ENCODE results near the gene TGM3. TPM values are rescaled to one million over a fixed set of nuclear protein-coding genes. Genes with fewer than 3 reads are reported as not detected.
"Not testable (repeated sequence)": the region's sequence is repeated elsewhere in the genome, so short reads cannot be mapped to it uniquely, and the experiment has no call there.

Gene TGM3, protein sequence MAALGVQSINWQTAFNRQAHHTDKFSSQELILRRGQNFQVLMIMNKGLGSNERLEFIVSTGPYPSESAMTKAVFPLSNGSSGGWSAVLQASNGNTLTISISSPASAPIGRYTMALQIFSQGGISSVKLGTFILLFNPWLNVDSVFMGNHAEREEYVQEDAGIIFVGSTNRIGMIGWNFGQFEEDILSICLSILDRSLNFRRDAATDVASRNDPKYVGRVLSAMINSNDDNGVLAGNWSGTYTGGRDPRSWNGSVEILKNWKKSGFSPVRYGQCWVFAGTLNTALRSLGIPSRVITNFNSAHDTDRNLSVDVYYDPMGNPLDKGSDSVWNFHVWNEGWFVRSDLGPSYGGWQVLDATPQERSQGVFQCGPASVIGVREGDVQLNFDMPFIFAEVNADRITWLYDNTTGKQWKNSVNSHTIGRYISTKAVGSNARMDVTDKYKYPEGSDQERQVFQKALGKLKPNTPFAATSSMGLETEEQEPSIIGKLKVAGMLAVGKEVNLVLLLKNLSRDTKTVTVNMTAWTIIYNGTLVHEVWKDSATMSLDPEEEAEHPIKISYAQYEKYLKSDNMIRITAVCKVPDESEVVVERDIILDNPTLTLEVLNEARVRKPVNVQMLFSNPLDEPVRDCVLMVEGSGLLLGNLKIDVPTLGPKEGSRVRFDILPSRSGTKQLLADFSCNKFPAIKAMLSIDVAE
- not detected in 2 replicates for total RNA-seq

DNA sequence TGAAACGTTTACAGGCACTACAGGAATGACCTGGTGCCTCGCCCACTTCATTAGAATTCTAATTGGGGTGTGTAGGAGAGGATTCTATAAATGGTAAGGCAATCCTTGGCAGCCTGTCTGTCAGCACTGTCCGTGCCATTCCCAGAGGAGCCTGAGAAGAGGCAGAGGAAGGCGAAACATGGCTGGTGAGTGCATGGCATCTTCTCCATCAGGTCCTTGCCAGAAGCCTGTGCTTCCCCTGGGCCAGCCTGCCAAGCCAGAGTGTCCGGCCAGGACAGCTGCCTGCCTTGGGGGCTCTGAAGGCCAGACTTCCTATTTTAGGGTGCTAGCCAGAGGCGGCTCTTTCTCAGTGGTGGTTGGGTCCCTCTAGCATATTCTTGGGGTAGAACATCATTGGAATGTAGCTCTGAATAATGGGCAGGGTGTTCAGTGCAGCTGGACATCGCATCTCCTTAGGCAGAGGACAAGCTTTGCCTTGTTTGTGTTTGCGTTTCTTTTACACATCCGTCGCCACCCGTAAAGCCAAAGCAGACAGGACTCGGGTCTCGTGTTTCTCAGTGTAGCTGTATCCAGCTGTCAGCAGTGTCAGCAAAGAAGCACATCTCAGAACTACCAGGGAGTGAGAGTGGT is at the start of gene TGM3:
TSS of gene TGM3 (plus strand) at position 116 of the 630 bp plus-strand sequence. CDS start at position 179, 63 bp downstream.
- DNase-seq (ENCODE audit: low read depth): no peak

DNA sequence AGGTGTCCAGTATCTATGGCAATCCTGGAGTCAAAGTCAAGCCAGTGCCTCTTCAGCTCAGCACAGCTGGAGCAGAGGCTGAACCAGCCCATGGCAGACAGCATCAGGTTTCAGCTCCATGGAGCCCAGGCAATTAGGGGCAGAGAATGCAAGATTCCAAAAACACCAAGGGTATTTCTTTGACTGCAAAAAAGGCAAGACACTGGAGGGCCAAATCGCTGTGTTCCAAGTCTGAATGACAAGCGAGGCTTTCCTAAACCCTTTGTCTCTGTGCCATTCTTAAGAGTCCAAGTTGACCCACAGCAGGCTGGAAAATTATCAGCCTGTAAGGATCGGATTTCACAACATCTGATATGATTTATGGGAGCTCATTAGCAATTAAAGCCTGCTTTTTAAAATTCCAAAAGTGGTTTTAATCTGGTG is 49.7 kb upstream of the TGM3 start:
- no peak for DNase-seq (ENCODE audit: low read depth)

GRCh38 chr20:2248837-2249236 is 47.0 kb upstream of the TGM3 start:
- no peak for DNase-seq (ENCODE audit: low read depth)

DNA sequence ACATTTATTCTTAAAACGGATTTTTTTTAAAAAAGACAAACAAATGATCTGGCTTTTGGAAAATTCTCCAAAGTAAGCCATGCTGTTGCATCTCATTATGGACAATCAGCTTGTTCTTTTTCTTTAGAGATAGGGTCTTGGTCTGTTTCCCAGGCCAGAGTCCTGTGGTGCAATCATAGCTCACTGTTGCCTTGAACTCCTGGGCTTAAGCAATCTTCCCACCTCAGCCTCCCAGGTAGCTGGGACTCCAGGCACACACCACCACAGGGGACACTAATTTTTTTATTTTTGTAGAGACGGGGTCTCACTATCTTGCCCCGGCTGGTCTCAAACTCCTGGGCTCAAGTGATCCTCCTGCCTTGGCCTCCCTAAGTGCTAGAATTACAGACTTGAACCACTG is 45.9 kb upstream of the TGM3 start:
- no peak for DNase-seq (ENCODE audit: low read depth)

GRCh38 chr20:2252419-2252997 is 43.3 kb upstream of the TGM3 start:
- no peak for DNase-seq (ENCODE audit: low read depth)

- DNase-seq (ENCODE audit: low read depth): no peak
Observed at GRCh38 chr20:2253256-2253655, 42.5 kb upstream of the TGM3 start.

DNA sequence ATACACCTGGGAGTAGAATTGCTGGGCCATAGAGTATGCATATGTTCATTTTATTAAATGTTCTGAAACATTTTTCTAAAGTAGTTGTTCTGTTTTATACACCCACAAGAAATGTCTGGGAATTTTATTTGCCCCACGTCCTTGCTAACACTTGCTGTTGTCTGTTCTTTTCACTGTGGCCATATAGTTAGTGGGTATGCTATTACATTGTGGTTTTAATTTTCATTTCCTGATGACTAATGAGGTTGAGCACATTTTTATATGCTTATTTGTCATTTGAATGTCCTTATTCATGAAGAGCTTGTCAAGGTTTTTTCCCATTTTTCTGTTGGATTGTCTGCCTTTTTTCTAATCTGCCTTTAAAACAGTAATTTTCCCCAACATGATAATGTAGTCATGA is 41.5 kb upstream of the TGM3 start:
- DNase-seq (ENCODE audit: low read depth): no peak

- no peak for DNase-seq (ENCODE audit: low read depth)
Observed at GRCh38 chr20:2255926-2256531, 39.8 kb upstream of the TGM3 start.

DNA sequence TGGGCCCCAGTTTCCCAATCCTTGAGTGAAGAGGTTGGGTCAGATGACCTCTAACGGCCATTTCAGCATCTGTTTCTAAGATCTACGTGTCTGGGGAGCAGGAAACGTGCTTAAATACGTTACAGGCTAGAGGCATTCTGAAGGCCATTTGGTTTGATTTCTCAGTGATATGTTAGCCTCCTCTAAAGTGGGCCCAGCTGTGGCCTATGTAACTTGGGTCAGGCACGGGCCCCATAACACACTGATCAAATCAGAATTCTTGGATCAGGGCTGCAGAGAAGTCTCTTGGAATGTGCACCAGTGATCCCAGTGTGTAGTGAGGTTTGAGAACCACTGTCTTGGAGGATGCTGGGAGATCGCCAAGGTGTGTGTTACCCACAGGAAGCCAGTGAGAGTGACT is 36.1 kb upstream of the TGM3 start:
- no peak for DNase-seq (ENCODE audit: low read depth)

DNA sequence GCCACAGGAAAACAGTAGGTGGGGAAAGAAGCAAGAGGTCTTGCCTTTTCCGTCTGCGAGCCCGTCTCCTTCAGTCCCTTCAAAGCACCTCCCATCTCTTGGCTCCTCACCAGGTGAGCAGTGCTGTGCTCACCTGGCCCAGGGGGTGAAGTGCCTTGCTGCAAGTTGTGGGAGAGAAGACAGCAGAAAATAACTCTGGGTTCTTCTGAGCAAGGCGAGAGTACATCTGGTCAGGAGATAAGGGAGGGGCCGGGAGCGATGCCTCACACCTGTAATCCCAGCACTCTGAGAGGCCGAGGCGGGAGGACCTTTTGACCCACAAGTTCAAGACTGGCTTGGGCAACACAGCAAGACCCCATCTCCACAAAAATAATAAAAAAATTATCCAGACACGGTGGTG is 35.6 kb upstream of the TGM3 start:
- no peak for DNase-seq (ENCODE audit: low read depth)

- DNase-seq (ENCODE audit: low read depth): no peak
Observed at GRCh38 chr20:2261046-2261485, 34.7 kb upstream of the TGM3 start.

DNA sequence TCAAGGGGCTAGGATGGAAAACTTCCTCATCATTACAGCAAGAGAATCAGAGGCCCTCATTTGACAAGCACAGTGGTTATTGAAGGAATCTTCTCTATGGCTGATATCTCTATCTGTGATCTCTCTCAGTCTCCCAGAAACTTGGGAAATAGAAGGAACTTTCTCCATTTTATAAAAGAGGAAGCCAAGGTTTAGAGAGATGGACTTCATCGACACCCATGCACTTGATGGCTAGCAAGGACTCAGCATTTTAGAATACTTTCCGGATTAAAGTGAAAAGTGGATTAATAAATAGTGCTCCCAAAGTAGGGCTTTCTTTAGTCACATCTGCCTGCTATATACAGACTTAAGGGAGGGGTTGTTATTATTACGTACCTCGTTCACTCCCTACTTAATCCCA is 34.2 kb upstream of the TGM3 start:
- DNase-seq (ENCODE audit: low read depth): no peak

DNA sequence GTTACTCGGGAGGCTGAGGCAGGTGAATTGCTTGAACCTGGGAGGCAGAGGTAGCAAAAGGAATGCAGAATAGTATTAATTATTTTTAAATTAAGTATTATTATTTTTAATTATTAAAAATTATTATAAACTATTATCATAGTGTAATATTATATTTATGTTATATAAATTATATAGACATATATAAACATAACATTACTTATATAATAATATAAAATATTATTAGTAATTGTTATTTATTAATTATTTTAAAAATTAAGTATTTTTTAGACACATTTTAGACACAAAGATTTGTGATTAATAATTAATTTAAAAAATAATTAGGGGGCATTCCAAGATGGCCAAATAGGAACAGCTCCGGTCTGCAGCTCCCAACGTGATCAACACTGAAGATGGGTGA is 31.7 kb upstream of the TGM3 start:
- DNase-seq (ENCODE audit: low read depth): no peak

DNA sequence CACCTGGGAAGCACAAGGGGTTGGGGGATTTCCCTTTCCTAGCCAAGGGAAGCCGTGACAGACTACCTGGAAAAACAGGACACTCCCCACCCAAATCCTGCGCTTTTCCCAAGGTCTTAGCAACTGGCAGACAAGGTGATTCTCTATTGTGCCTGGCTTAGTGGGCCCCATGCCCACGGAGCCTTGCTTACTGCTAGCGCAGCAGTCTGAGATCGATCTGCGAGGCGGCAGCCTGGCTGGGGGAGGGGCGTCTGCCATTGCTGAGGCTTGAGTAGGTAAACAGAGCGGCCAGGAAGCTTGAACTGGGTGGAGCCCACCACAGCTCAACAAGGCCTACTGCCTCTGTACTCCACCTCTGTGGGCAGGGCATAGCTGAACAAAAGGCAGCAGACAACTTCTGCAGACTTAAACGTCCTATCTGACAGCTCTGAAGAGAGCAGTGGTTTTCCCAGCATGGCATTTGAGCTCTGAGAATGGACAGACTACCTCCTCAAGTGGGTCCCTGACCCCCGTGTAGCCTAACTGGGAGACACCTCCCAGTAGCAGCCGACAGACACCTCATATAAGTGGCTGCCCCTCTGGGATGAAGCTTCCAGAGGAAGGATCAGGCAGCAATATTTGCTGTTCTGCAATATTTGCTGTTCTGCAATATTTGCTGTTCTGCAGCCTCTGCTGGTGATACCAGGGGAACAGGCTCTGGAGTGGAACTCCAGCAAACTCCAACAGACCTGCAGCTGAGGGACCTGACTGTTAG is 31.0 kb upstream of the TGM3 start:
- not testable (repeated sequence) for DNase-seq (ENCODE audit: low read depth)

DNA sequence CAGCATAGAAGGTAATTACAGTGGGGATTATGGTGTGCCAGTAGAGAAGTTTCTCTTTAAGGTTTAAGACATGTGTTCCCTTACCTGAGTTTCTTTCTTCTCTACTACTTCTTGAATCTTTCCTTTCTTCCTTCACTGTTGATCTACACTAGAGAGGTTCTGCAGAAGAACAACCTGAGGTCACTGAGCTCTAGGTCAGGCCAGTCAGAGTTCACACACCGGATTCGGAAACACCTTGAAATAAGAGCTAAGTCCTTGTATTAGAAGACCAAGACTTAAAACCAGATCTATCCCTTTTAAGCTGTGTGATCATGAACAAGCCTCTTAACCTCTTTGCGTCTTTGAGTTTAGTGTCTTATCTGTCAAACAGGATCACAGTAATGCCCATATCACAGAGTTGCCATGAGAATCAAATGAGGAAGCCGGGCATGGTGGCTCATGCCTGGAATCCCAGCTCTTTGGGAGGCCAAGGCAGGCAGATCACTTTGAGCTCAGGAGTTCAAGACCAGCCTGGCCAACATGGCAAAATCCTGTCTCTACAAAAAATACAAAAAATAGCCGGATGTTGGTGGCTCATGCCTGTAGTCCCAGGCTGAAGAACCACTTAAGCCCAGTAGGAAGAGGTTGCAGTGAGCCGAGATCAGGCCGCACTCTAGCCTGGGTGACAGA is 22.0 kb upstream of the TGM3 start:
- DNase-seq (ENCODE audit: low read depth): no peak

DNA sequence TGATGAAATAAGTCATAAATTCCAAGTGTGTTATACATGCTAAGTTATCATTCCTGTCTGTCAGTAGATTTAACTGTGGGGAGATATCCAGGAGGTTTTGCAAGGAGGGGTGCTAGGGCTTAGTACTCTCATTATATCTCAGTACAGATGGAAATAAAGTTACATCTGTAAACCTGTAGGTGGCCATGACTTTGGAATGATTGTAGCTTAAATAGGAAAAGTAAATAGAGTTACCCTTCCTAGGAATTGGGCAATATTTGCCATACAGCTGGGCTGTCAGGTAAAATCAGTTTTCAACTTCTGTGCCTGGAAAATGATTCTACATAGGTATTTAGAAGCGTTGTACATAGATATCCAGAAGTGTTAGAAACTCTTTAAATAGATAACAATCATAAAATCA is 19.8 kb upstream of the TGM3 start:
- no peak for DNase-seq (ENCODE audit: low read depth)

- no peak for DNase-seq (ENCODE audit: low read depth)
Observed at GRCh38 chr20:2279253-2279779, 16.5 kb upstream of the TGM3 start.

DNA sequence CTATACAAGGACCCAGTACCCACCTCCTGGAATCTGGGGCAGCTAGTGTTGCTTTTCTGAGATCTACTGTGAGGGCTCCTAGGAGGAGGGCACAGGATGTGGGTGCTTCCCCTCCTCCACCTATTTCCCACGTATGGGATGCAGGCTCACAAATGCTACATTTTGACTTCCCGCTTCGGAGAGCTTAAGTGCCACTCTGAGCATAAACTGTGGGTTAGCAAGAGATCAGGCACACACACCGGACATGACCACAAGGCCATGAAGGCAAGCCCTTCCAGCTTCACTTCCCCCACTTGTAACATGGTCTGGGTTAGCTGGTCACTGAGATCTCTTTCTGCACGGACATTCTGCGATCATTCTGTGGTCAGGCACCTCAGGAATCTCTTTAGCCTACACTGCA is 15.7 kb upstream of the TGM3 start:
- DNase-seq (ENCODE audit: low read depth): no peak

GRCh38 chr20:2281563-2281962 is 14.2 kb upstream of the TGM3 start:
- DNase-seq (ENCODE audit: low read depth): no peak

DNA sequence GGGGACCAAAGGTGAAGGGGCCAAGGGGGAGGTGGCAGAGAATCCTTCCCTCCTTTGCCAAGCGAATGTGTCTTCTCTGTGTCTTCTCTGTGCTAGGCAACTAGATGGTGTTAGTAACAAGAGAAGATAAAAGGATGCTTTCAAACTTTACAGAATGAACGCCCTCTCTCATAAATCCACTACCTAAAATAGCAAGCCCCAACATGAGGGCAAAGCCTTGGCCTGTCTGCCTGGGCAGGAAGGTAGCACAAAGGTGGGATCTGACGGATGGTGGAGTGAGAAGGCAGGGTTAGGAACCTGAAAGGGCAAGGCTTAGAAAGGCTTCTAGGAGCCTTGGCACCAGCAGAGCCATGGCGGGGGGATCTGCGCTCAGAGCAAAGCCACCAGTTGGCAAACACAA is 13.6 kb upstream of the TGM3 start:
- no peak for DNase-seq (ENCODE audit: low read depth)

All from renal cortical epithelial cell (primary cell).